WTC11 (cell line): Measurements from ENCODE around the gene TEX28. TPM values are rescaled to one million over a fixed set of nuclear protein-coding genes. Genes with fewer than 3 reads are reported as not detected.

Experiments used
- ATAC-seq: fragments of 200-7000 bp; cut with Tn5 transposase; 2 replicates; pipeline ENCODE4 v1.10.0; 2021; ENCODE audit warnings: mild to moderate bottlenecking, moderate library complexity
- CTCF ChIA-PET: fragments of 300-600 bp; sonication (Branson Sonifier 250); formaldehyde crosslinking; loops from one replicate; lab custom pipeline; 2021; ENCODE audit warnings: antibody characterized with exemption; lab: Charles Lee
- POLR2A ChIA-PET: fragments of 350-600 bp; sonication (Branson Sonifier 250); formaldehyde crosslinking; loops from one replicate; lab custom pipeline; 2021; ENCODE audit warnings: antibody characterized with exemption; lab: Charles Lee
- DNase-seq: peaks from one replicate; pipeline ENCODE4 v3.0.0; 2021; ENCODE audit warnings: low spot score
- H3K27ac Mint-ChIP-seq: 2 replicates; pipeline ENCODE4 v1.8.0; 2021; ENCODE audit warnings: mixed read lengths
- H3K27me3 Mint-ChIP-seq: 2 replicates; pipeline ENCODE4 v1.8.0; 2021; ENCODE audit warnings: low read depth, mild to moderate bottlenecking, moderate library complexity, mixed read lengths
- H3K36me3 Mint-ChIP-seq: 2 replicates; pipeline ENCODE4 v1.8.0; 2021; ENCODE audit warnings: mixed read lengths
- H3K4me1 Mint-ChIP-seq: 2 replicates; pipeline ENCODE4 v1.8.0; 2022; ENCODE audit warnings: mixed read lengths
- H3K4me3 Mint-ChIP-seq: 2 replicates; pipeline ENCODE4 v1.8.0; 2021; ENCODE audit warnings: mild to moderate bottlenecking, moderate library complexity, mixed read lengths
- H3K9me3 Mint-ChIP-seq: 2 replicates; pipeline ENCODE4 v1.8.0; 2021; ENCODE audit warnings: mixed read lengths
- ATF2 ChIP-seq: sonication (generic); formaldehyde crosslinking; IDR thresholded peaks from 2 replicates; pipeline ENCODE4 v1.8.1; 2022; ENCODE audit warnings: low read depth, missing genetic modification reagents, borderline replicate concordance
- ATF3 ChIP-seq: sonication (generic); formaldehyde crosslinking; conservative IDR thresholded peaks from 2 replicates; pipeline ENCODE4 v1.8.1; 2022; ENCODE audit warnings: mild to moderate bottlenecking, missing genetic modification reagents
- CREB1 ChIP-seq: sonication (generic); formaldehyde crosslinking; IDR thresholded peaks from 2 replicates; pipeline ENCODE4 v1.8.0; 2023; ENCODE audit warnings: mild to moderate bottlenecking, missing genetic modification reagents
- FOXP1 ChIP-seq: sonication (generic); formaldehyde crosslinking; IDR thresholded peaks from 2 replicates; pipeline ENCODE4 v1.8.0; 2022; ENCODE audit warnings: missing genetic modification reagents, mild to moderate bottlenecking, moderate library complexity, borderline replicate concordance
- GRHL2 ChIP-seq: fragments of 250-450 bp; sonication (Bioruptor Pico); IDR thresholded peaks from 2 replicates; pipeline ENCODE4 v1.8.0; 2022; ENCODE audit warnings: mild to moderate bottlenecking, moderate library complexity; ENCODE audit not compliant: insufficient replicate concordance, severe bottlenecking
- IRF2 ChIP-seq: sonication (generic); formaldehyde crosslinking; IDR thresholded peaks from 2 replicates; pipeline ENCODE4 v1.8.0; 2022; ENCODE audit warnings: low read depth, missing genetic modification reagents, borderline replicate concordance
- KAT7 ChIP-seq: sonication (generic); formaldehyde crosslinking; IDR thresholded peaks from 2 replicates; pipeline ENCODE4 v1.8.1; 2023; ENCODE audit warnings: missing genetic modification reagents, mild to moderate bottlenecking, borderline replicate concordance
- MXD4 ChIP-seq: fragments of 250-450 bp; sonication (Bioruptor Pico); IDR thresholded peaks from 2 replicates; pipeline ENCODE4 v1.8.0; 2021; ENCODE audit warnings: mild to moderate bottlenecking, moderate library complexity, borderline replicate concordance
- MYBL2 ChIP-seq: sonication (generic); formaldehyde crosslinking; IDR thresholded peaks from 2 replicates; pipeline ENCODE4 v1.8.1; 2023; ENCODE audit warnings: mild to moderate bottlenecking, moderate library complexity, missing genetic modification reagents
- NFATC4 ChIP-seq: fragments of 250-450 bp; sonication (Bioruptor Pico); IDR thresholded peaks from 2 replicates; pipeline ENCODE4 v1.9.0; 2021; ENCODE audit warnings: mild to moderate bottlenecking
- NR1H2 ChIP-seq: sonication (generic); formaldehyde crosslinking; IDR thresholded peaks from 2 replicates; pipeline ENCODE4 v1.9.0; 2021; ENCODE audit warnings: mild to moderate bottlenecking, moderate library complexity, missing genetic modification reagents
- PRDM15 ChIP-seq: sonication (generic); formaldehyde crosslinking; IDR thresholded peaks from 2 replicates; pipeline ENCODE4 v1.8.0; 2022; ENCODE audit warnings: missing genetic modification reagents
- SOX15 ChIP-seq: fragments of 250-450 bp; sonication (Bioruptor Pico); IDR thresholded peaks from 2 replicates; pipeline ENCODE4 v1.9.0; 2021; ENCODE audit warnings: mild to moderate bottlenecking
- TP53 ChIP-seq: sonication (generic); formaldehyde crosslinking; IDR thresholded peaks from 2 replicates; pipeline ENCODE4 v1.8.1; 2023; ENCODE audit warnings: mild to moderate bottlenecking, missing genetic modification reagents
- ZNF219 ChIP-seq: sonication (generic); formaldehyde crosslinking; IDR thresholded peaks from 2 replicates; pipeline ENCODE4 v1.8.0; 2023; ENCODE audit warnings: missing genetic modification reagents, mild to moderate bottlenecking, borderline replicate concordance
- ZNF263 ChIP-seq: sonication (generic); formaldehyde crosslinking; IDR thresholded peaks from 2 replicates; pipeline ENCODE4 v1.8.1; 2022; ENCODE audit warnings: low read depth, mild to moderate bottlenecking, moderate library complexity, missing genetic modification reagents
- total RNA-seq: library from RNA; stranded (reverse); gene quantifications from 3 replicates; pipeline ENCODE4 v1.2.3, GENCODE V29; 2021
- TF ChIP-seq, protein P1 (sequence below): fragments of 250-450 bp; sonication (Bioruptor Pico); IDR thresholded peaks from 2 replicates; pipeline ENCODE4 v1.9.0; 2021; ENCODE audit warnings: mild to moderate bottlenecking, borderline replicate concordance
- TF ChIP-seq, protein P2 (sequence below): sonication (generic); formaldehyde crosslinking; IDR thresholded peaks from 2 replicates; pipeline ENCODE4 v1.8.0; 2023; ENCODE audit warnings: missing genetic modification reagents
- TF ChIP-seq, protein P3 (sequence below): sonication (generic); formaldehyde crosslinking; conservative IDR thresholded peaks from 2 replicates; pipeline ENCODE4 v1.8.1; 2023; ENCODE audit warnings: mild to moderate bottlenecking, low read depth, missing genetic modification reagents, moderate library complexity

TEX28 gene
- total RNA-seq, 1 experiment from 2014 or later: not detected

GRCh38 chrX:154334496-154334895 lies 39.6 kb upstream of the TEX28 start (continued):
- TF ChIP-seq PRDM15 (CRISPR knock-in tag): no peak
- TF ChIP-seq ZNF219 (CRISPR knock-in tag): no peak
- no peak for TF ChIP-seq CREB1
- TF ChIP-seq, protein P1, sequence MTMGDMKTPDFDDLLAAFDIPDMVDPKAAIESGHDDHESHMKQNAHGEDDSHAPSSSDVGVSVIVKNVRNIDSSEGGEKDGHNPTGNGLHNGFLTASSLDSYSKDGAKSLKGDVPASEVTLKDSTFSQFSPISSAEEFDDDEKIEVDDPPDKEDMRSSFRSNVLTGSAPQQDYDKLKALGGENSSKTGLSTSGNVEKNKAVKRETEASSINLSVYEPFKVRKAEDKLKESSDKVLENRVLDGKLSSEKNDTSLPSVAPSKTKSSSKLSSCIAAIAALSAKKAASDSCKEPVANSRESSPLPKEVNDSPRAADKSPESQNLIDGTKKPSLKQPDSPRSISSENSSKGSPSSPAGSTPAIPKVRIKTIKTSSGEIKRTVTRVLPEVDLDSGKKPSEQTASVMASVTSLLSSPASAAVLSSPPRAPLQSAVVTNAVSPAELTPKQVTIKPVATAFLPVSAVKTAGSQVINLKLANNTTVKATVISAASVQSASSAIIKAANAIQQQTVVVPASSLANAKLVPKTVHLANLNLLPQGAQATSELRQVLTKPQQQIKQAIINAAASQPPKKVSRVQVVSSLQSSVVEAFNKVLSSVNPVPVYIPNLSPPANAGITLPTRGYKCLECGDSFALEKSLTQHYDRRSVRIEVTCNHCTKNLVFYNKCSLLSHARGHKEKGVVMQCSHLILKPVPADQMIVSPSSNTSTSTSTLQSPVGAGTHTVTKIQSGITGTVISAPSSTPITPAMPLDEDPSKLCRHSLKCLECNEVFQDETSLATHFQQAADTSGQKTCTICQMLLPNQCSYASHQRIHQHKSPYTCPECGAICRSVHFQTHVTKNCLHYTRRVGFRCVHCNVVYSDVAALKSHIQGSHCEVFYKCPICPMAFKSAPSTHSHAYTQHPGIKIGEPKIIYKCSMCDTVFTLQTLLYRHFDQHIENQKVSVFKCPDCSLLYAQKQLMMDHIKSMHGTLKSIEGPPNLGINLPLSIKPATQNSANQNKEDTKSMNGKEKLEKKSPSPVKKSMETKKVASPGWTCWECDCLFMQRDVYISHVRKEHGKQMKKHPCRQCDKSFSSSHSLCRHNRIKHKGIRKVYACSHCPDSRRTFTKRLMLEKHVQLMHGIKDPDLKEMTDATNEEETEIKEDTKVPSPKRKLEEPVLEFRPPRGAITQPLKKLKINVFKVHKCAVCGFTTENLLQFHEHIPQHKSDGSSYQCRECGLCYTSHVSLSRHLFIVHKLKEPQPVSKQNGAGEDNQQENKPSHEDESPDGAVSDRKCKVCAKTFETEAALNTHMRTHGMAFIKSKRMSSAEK (CRISPR knock-in tag): no peak
- TF ChIP-seq FOXP1 (CRISPR knock-in tag): no peak
- TF ChIP-seq ZNF263 (CRISPR knock-in tag): no peak
- no peak for TF ChIP-seq MXD4 (CRISPR knock-in tag)
- TF ChIP-seq ATF3 (CRISPR knock-in tag): no peak
- no peak for TF ChIP-seq GRHL2 (CRISPR knock-in tag)

- Mint-ChIP-seq H3K4me3 (no peak overlapping the region), H3K27ac (no peak overlapping the region), H3K9me3 (no peaks in the 10 kb centered on the region), H3K36me3 (no peaks in the 10 kb centered on the region), H3K4me1 (no peaks in the 10 kb centered on the region), H3K27me3 (no peaks in the 10 kb centered on the region)
- ATAC-seq (no peak), DNase-seq (no peak)
- ChIA-PET POLR2A (no interaction called here), CTCF (no interaction called here)
- TF ChIP-seq, protein P2, sequence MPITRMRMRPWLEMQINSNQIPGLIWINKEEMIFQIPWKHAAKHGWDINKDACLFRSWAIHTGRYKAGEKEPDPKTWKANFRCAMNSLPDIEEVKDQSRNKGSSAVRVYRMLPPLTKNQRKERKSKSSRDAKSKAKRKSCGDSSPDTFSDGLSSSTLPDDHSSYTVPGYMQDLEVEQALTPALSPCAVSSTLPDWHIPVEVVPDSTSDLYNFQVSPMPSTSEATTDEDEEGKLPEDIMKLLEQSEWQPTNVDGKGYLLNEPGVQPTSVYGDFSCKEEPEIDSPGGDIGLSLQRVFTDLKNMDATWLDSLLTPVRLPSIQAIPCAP (CRISPR knock-in tag): no peak
- no peak for TF ChIP-seq SOX15 (CRISPR knock-in tag)
These were observed 38.9 kb upstream of the TEX28 start for GRCh38 chrX:154333837-154334271.

DNA sequence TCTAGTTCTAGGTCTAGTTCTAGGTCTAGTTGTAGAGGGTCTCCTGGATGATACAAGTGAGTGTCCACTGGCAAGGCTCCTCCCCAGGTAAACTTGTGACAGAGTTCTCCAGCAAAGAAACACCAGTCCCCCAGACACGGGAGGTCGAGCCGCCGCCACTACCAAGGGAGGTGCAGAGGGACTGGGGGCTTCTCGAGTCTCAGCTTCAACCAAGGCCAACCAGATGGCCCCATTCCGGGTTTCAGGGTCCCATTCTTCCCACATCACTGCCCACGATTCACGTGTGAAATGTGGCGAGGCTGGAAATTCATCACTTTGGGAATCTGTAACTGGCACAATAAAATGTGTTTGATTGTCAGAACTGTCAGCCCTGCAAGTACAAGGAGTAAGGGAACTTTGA lies 38.2 kb upstream of the TEX28 start:
- Mint-ChIP-seq H3K9me3 (no peaks in the 10 kb centered on the region), H3K27me3 (no peaks in the 10 kb centered on the region), H3K36me3 (no peaks in the 10 kb centered on the region), H3K4me1 (no peaks in the 10 kb centered on the region), H3K27ac (no peak overlapping the region), H3K4me3 (no peak overlapping the region)
- CTCF ChIA-PET: no interaction called here
- no peak for TF ChIP-seq IRF2 (CRISPR knock-in tag)
- no peak for TF ChIP-seq MXD4 (CRISPR knock-in tag)
- TF ChIP-seq, protein P3, sequence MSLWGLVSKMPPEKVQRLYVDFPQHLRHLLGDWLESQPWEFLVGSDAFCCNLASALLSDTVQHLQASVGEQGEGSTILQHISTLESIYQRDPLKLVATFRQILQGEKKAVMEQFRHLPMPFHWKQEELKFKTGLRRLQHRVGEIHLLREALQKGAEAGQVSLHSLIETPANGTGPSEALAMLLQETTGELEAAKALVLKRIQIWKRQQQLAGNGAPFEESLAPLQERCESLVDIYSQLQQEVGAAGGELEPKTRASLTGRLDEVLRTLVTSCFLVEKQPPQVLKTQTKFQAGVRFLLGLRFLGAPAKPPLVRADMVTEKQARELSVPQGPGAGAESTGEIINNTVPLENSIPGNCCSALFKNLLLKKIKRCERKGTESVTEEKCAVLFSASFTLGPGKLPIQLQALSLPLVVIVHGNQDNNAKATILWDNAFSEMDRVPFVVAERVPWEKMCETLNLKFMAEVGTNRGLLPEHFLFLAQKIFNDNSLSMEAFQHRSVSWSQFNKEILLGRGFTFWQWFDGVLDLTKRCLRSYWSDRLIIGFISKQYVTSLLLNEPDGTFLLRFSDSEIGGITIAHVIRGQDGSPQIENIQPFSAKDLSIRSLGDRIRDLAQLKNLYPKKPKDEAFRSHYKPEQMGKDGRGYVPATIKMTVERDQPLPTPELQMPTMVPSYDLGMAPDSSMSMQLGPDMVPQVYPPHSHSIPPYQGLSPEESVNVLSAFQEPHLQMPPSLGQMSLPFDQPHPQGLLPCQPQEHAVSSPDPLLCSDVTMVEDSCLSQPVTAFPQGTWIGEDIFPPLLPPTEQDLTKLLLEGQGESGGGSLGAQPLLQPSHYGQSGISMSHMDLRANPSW (CRISPR knock-in tag): no peak
- no peak for TF ChIP-seq SOX15 (CRISPR knock-in tag)
- TF ChIP-seq NR1H2: no peak
- TF ChIP-seq KAT7 (CRISPR knock-in tag): no peak
- TF ChIP-seq NFATC4 (CRISPR knock-in tag): no peak
- TF ChIP-seq ATF2 (CRISPR knock-in tag): no peak
- TF ChIP-seq TP53 (CRISPR knock-in tag): no peak
- no peak for TF ChIP-seq GRHL2 (CRISPR knock-in tag)
- no peak for TF ChIP-seq MYBL2 (CRISPR knock-in tag)
- ATAC-seq (no peak), DNase-seq (no peak)
- POLR2A ChIA-PET: no interaction called here
